SK-MEL-5 (cell line): ENCODE results near the gene ADM. TPM values are rescaled to one million over a fixed set of nuclear protein-coding genes. Genes with fewer than 3 reads are reported as not detected.

Experiments used
- DNase-seq: peaks from one replicate; pipeline ENCODE4 v3.0.0-alpha.2; 2016; ENCODE audit warnings: low read depth, low spot score
- in situ Hi-C: cut with HindIII; loops from 2 replicates; pipeline ENCODE4 v1.10.0; 2016; ENCODE audit warnings: low sequenced_read_pairs, high pct_unique_total_duplicates, low pct_unique_long_range_greater_than_20kb
- small RNA-seq, 2 experiments: library from RNA; depleted of rRNA; stranded (forward); fragments of <200 nt; gene quantifications; one replicate each; pipeline ENCODE3, GENCODE V24; 2014
- total RNA-seq: library from RNA; depleted of rRNA; stranded (reverse); fragments of >200 nt; shearing (Covaris generic); gene quantifications from 2 replicates; pipeline ENCODE4 v1.2.3, GENCODE V29; 2014; rRNA removed

The ADM gene
- total RNA-seq, 1 experiment from 2014 or later: 114 TPM

DNA sequence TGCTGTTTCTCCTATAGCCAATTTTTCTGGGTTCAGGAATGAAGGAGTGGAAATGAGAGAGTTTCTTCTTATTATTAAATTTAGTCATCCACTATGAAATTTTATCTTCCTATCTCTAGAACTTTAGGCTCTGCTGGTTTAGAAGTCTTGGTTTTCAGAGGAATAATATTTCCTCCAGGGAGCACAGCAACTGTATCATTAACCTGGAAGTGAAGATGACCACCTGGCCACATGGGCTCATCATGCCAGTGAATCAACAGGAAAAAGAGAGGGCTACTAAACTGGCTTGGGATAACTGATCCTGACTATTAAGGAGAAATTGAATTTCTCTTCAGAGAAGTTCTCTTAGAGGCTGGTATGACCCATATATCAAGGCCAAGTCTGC lies 44.4 kb downstream of the ADM start:
- in situ Hi-C loops: no loop called here
- DNase-seq: no peak

DNA sequence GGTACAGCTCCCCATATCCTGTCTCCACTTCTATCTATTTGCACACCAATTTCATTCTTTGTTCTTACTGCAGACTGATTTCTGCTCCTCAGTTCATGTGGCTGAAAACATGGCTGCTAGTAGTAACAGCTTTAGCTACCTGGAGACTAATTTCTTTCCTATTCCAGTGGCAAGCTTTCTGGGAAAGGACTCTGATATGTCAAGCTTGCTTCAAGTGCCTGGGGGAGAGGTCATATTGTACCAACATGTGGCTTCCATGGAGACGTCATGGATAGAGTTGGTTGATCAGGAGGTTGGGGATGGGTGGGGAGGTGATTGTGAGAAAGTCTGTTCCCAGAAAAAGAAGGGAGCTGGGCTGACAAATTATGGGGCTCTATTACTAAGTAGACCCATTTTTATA lies 44.9 kb downstream of the ADM start:
- in situ Hi-C loops: no loop called here
- DNase-seq: no peak

DNA sequence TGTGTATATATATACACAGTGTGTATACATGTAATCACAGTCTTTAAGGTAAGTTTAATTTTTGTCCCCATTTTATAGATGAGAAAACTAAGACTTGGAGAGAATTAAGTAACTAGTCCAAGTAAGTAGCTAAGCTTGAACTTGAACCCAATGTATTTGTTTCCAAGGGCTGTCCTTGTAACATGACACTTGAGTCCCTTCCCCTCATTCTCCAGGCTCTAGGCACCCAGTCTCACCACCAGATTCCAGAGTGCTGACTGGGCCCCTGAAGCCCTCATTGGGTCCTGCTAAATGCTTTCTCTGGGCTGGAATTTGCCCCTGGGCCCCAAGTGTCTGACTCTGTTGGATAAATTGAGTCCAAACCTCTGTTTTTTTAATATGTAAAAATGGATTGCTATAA lies 45.5 kb downstream of the ADM start:
- no peak for DNase-seq
- in situ Hi-C loops: no loop called here

DNA sequence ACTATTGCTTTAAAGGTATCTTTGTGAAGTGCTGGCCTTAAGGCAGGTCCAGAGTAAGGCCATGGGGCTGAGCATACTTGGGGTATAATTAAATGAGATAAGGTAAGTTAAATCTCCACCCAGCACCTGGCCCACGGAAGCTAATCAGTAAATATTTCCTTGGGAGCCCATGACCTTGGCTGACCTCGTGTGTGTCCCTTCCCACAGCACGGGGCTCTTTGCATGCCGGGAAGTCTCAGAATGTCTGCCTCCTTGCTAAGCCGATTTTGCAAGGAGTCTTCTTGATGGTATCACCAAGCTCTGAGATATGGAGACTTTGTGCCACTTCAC lies 46.5 kb downstream of the ADM start:
- no peak for DNase-seq
- in situ Hi-C loops: no loop called here

DNA sequence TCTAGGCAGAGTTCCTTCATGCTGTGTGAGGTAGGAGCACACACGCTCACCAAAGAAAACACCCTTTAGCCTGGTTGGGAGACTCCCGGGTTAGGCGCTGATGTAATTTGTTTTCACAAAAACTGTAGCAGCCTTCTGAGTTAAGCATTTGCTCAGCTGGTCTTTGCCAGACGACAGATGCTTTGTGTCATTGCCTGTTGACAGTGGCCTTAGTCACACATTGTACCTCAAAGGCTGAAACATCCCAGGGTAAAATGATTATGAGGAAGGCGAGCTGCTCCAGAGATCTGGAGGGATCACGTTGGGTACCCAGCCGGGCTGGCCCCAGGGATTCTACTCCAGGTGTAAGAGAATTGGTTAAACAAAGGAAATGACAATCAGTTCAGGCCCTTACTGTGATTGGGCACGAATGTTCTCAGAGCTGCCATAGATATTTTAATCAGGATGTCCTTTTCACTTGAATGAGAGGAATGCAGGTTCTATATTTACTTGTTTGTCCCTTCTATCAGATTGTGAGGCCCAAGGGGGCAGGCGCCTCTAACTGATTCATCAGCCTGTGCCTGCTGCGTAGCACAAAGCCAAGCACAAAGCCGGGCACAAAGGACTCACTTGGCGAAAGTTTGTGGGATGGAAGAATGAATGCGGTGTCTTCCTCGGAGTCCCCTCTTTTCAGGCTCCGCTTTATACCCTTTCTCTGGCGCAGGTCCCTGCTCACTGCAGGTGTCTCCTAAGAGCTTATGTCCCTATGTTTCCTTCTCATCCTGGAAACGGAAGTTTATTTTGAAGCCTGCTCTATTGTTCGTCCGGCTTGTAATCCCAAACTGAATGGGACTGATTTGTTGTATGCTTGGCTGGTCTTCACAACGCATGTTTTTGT lies 47.1 kb downstream of the ADM start:
- no peak for DNase-seq
- in situ Hi-C loops: no loop called here

DNA sequence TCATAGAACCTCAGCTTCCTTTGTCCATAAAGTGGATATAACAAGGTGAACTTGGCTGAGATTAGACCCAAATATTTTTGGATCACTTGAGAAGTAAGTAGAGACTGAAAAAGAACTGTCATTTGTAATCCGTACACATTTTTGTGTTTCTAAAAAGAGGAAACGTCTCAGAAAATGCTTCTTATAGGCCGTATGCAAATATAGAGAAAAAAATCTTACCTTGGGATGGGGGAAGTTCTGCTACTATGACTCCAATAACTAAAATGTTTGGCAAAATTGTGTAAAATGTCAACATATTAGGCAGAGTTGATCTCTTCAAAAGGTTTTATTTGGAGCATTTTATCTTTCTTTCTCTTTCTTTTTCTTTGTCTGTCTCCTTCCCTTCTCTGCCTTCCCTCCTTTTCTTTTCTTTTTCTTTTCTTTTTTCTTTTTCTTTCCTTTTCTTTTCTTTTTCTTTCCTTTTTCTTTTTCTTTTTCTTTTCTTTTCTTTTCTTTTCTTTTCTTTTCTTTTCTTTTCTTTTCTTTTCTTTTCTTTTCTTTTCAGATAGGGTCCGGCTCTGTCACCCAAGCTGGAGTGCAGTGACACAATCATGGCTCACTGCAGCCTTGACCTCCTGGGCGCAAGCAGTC lies 48.2 kb downstream of the ADM start:
- no peak for DNase-seq
- in situ Hi-C loops: no loop called here

DNA sequence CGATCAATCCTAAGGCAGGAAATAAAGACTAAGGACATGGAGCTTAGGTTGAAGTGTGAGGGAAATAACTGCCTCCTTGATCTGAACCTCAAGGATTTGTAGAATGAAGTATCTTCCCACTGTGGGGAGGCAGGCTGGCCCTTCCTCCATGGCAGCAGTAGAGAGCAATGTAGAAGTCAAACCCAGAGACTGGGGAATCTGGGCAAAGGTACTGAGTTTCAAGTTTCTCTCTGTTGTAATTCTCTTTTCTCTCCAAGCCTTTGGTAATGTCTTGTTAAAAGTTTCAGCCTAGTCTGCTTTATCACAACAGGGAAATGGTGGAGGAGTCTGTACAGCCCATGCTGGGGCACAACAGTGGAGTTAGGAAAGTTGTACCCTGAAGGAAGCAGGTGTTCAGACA lies 49.5 kb downstream of the ADM start:
- in situ Hi-C loops: no loop called here
- no peak for DNase-seq

DNA sequence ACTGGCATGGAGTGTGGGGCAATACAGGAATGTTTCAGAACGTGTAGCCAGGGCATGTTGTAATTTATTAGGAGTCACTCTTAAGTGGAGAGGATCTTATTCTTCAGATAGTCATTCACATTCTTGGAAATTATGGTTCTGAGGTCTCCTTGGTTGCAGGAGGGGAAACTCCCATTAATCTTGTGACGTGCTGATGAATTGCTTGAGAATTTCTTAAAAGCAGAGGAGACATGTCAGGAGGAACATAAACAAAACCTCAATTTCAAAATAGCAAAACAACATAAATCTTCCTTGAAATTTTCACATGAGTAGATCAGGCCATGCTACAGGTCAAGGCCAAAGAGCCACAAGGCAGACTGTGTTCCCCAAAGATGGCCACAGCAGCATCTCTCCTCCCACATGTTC lies 50.4 kb downstream of the ADM start:
- DNase-seq: no peak

DNA sequence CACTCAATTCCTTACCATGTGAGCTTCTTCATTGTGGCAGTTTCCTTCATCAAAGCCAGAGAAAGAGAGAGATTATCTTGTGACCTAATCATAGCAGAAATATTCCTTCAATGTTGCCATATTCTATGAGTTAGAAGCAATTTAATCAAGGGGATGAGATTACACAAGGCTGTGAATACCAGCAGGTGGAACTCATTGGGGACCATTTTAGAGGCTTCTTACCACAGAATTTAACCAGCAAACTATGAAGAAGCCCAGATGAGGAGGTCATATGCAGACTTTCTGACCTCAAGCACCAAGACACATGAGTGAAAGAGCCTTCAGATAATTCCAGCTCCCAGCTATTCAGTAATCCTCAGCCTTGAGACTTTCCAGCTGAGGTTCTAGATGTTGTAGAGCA lies 51.3 kb downstream of the ADM start:
- DNase-seq: peak; percentile 56
- in situ Hi-C loops: no loop called here

More for the DNA sequence above, 50.4 kb downstream of the ADM start:
- in situ Hi-C loops: no loop called here

Small RNA genes lying within 50 kb of the gene (small RNA-seq; reads per million reads assigned to genes)
- 0 reads per million in 2 experiments for gene AC080023.2

Other genes with a start within 250 kb of the ADM start
- gene SBF2, start 10.9 kb upstream of the ADM start, total RNA-seq: 27.8 and 29.6 TPM in 2 replicates
- gene AMPD3, start 150.2 kb downstream of the ADM start, total RNA-seq: 1.4 and 1.8 TPM in 2 replicates
- gene RNF141, start 236.1 kb downstream of the ADM start, total RNA-seq: 28.7 and 31.7 TPM in 2 replicates